Fibroblast of peridontal ligament (primary cell): ENCODE data around the gene ST8SIA5.

Experiments
- DNase-seq: peaks from one replicate; pipeline ENCODE4 v3.0.0-alpha.2; 2010; ENCODE audit errors: extremely low read depth

ST8SIA5 gene

DNA sequence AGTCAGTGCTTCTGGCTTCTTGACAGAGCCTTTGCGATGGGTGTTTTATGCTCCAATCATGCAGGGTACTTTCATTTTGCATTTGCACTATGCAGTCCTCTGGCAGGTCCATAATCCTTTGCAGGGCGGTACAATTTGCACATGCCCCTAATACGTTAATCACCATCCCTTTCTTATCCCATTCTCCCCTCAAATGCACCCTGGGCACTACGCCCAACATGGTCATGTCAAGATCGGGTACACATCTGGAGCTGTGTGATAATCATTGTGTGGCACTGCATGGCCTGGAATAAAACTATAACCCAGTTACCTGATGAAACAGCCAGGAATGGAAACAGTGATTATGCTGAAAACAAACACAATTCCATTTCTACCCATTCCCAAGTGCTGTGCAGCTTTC, 127.5 kb downstream of the ST8SIA5 start:
- DNase-seq: no peak

GRCh38 chr18:46628206-46628605, 128.6 kb downstream of the ST8SIA5 start:
- no peak for DNase-seq

GRCh38 chr18:46627136-46627535, 129.7 kb downstream of the ST8SIA5 start:
- no peak for DNase-seq

GRCh38 chr18:46625069-46625468, 131.8 kb downstream of the ST8SIA5 start:
- DNase-seq: no peak

- DNase-seq: no peak
Observed at GRCh38 chr18:46624127-46624526, 132.7 kb downstream of the ST8SIA5 start.

DNA sequence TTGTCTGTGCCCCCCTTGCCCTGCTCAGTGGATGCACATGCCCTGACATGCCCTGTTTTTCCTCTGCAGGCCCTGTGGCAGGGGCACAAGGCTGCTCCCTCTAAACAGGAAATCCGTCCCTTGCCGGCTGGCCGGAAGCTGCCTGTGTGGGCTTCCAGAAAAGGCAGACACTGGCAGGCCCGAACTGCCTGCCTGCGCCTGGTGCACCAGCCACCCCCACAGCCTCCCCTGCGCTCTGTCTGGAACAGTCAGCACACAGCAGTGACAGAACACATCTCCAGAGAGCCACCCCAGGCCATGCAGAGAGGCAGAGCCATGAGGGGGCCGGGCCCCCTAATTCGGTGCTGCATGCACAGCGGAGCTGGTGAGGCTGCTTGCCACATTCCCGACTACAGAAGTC, 133.3 kb downstream of the ST8SIA5 start:
- no peak for DNase-seq

DNA sequence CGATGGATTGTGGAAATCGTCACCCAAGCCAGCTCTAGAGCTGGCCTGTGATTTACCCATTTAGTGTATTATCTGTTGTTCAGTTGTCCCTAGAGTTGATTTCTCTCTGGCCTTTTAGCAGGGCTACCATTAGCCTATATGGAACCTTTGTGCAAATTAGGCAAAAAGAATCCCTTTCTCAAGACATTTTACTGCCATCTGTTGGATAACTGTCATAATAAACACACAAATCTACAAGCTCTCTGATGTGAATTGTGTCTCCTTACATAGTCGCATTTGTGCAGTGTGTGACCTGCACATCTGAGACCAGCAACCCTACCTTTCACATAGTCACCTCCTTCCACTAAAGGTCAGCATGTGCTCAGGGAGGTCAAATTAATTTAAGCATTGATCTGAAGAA, 133.9 kb downstream of the ST8SIA5 start:
- peak; percentile 43 for DNase-seq

DNA sequence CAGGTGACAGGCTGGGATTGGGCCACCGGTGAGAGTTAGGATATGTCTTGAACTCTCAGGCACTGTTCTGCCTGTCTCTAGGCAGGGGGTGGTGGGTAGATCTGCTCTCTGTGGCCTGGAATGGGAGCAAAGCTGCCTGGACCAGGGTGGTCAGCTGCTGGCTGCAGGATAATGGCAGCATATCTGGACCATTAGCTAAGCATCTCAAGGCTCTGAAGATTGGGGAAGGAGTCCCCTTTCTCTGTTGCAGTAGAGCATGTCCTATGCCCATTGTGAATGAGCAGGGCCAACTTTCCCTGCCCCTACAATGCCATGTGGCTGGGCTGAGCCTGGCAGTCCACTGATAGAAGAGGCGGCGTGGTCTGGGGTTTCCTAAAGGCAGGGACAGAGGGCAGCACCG, 134.4 kb downstream of the ST8SIA5 start:
- DNase-seq: no peak

- DNase-seq: no peak
Observed at GRCh38 chr18:46621871-46622270, 135.0 kb downstream of the ST8SIA5 start.

DNA sequence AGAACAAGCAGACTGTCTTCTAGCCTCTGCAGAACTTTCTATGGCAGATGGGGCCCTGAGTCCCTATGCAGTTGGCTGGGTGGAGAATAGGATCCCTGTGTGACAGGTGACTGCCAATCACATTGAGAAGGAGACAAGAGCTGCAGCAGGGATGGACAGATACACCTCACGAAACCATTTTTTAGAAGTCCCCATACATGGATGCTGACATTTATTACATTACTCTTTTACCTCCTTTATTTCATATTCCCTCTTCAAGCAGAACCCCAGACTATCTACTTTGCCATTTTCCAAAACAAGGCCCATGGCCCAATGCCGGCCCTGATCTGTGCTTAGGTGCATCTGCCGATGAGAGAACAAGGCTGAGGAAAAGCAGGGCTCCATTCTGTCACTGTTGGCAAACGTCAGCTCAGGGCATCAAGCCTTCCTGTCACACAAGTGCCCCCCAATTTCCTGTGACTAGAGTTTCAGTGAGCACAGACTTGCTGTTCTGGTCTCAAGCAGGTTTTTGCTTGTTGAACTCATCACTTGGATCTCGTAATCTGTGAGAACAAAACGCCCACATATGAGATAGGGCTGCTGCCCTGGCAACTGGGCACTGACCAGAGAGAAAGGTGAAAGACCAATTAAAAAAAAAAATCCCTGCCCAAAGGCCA, 135.6 kb downstream of the ST8SIA5 start:
- no peak for DNase-seq

DNA sequence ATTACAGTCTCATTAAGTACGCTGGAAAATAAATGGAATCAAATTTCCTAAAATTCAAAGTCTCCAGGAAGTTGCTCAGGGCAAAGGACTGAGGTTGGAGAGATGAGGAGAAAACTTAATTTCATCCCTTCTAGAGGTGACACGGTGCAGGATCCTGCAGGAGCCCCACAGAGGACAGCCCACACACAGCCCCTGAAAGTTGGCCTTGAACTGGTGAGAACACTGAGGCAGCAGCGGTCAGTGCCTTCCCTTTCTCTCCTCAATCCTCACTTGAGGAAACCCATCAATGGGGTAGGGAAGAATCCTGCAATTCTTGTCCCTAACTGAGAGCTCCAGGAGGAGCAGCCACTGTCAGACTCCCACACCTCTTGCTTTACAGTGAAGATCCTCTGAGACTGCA, 137.3 kb downstream of the ST8SIA5 start:
- no peak for DNase-seq
